HG03108 (cell line): ENCODE results near the gene KCNG2.

Source experiments
- ATAC-seq: cut with Tn5 transposase; IDR thresholded peaks from one replicate; pipeline ENCODE4 v1.9.1; 2021; ENCODE audit warnings: moderate library complexity; ENCODE audit not compliant: unreplicated experiment

The KCNG2 gene

DNA sequence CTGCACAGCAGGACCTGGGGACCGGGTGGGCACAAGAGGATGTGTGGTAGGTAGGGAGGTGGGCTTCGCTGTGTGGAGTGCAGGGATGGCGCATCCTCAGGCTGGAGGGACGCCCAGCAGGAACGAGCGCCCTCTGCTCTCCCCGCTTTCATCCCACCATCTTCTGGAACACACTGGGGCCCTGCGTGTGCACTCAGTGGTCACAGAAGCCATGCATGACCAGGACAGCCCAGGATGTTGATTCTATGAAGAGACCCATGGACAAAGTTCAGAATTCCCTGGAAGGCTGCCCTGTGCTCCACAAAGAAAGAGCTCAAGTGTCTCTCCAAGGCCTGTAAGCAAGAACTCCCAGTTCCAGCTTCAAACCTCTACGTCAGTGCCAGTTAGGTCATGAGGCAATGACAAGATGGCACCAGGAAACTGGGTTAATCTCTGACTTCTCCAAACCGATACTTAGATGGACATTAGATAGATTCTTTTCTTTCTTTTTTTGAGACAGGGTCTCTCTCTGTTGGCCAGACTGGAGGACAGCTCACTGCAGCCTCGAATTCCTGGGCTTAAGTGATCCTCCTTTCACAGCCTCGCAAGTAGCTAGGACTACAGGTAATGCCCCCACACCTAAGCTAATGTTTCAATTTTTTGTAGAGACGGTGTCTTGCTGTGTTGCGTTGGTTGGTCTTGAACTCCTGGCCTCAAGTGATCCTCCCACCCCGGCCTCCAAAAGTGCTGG, 150.3 kb downstream of the KCNG2 start:
- no peak for ATAC-seq

DNA sequence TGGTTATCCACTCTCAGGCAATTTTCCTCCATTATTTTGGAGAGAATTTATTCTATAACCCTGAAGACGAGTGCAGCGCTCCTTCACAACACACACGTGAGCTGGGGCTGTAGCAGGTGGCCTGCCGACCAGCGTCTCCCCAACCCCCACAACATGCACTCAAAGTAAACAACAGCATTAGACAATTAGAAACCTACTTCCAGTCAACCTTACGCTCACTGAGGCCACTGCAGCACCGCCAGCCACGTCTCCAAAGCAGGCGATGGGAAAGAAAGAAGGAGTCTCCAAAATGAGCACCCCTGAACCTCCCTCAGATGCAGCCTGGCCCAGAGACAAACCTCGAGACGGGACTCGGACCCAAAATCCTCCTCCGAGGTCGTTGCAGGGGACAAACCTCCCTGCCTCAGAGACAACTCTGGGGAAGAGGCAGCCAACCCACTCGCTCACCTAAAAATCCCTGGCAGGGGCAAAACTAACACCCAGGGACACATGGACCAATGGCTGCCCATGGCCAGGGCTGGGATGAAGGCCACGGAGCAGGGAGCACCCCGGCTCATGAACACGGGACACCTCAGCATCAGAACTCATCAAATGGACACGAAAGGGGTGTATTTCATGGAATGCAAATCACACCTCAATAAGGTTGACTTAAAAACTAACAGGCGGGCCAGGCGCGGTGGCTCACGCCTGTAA, 151.1 kb downstream of the KCNG2 start:
- ATAC-seq, result no peak
